Nephron progenitor cell (in vitro differentiated cells): Measurements from ENCODE around the gene HOXA9.

ENCODE experiments used
- DNase-seq: peaks from one replicate; pipeline ENCODE4 v3.0.0; 2021
- H3K27ac Mint-ChIP-seq: 2 replicates; pipeline ENCODE4 v1.8.0; 2021; ENCODE audit warnings: mild to moderate bottlenecking, moderate library complexity, mixed read lengths
- H3K27me3 Mint-ChIP-seq: 2 replicates; pipeline ENCODE4 v1.8.0; 2021; ENCODE audit warnings: mild to moderate bottlenecking, low read depth, mixed read lengths; ENCODE audit not compliant: poor library complexity
- H3K36me3 Mint-ChIP-seq: 2 replicates; pipeline ENCODE4 v1.8.0; 2021; ENCODE audit warnings: low read depth, mixed read lengths
- H3K4me1 Mint-ChIP-seq: 2 replicates; pipeline ENCODE4 v1.8.0; 2021; ENCODE audit warnings: mixed read lengths
- H3K4me3 Mint-ChIP-seq: 2 replicates; pipeline ENCODE4 v1.8.0; 2021; ENCODE audit warnings: mild to moderate bottlenecking, moderate library complexity, mixed read lengths
- H3K9me3 Mint-ChIP-seq: 2 replicates; pipeline ENCODE4 v1.8.0; 2021; ENCODE audit warnings: mild to moderate bottlenecking, moderate library complexity, mixed read lengths
- TF ChIP-seq, protein P1 (sequence below): fragments of 200-600 bp; sonication (generic); IDR thresholded peaks from 2 replicates; pipeline ENCODE4 v1.5.0; 2021; ENCODE audit warnings: antibody characterized with exemption

HOXA9 gene

GRCh38 chr7:27193335-27194001 lies 28.1 kb upstream of the HOXA9 start:
- DNase-seq, result peak; percentile 51
- H3K27ac Mint-ChIP-seq, result no peak overlapping the region
- peaks cover 100% of the 10 kb centered on the region for H3K27me3 Mint-ChIP-seq
- H3K4me1 Mint-ChIP-seq, result peaks cover 36% of the 10 kb centered on the region
- H3K9me3 Mint-ChIP-seq, result no peaks in the 10 kb centered on the region
- H3K4me3 Mint-ChIP-seq, result peak overlapping the region; percentile 48
- no peaks in the 10 kb centered on the region for H3K36me3 Mint-ChIP-seq
- TF ChIP-seq, protein P1, sequence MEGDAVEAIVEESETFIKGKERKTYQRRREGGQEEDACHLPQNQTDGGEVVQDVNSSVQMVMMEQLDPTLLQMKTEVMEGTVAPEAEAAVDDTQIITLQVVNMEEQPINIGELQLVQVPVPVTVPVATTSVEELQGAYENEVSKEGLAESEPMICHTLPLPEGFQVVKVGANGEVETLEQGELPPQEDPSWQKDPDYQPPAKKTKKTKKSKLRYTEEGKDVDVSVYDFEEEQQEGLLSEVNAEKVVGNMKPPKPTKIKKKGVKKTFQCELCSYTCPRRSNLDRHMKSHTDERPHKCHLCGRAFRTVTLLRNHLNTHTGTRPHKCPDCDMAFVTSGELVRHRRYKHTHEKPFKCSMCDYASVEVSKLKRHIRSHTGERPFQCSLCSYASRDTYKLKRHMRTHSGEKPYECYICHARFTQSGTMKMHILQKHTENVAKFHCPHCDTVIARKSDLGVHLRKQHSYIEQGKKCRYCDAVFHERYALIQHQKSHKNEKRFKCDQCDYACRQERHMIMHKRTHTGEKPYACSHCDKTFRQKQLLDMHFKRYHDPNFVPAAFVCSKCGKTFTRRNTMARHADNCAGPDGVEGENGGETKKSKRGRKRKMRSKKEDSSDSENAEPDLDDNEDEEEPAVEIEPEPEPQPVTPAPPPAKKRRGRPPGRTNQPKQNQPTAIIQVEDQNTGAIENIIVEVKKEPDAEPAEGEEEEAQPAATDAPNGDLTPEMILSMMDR, result no peak

DNA sequence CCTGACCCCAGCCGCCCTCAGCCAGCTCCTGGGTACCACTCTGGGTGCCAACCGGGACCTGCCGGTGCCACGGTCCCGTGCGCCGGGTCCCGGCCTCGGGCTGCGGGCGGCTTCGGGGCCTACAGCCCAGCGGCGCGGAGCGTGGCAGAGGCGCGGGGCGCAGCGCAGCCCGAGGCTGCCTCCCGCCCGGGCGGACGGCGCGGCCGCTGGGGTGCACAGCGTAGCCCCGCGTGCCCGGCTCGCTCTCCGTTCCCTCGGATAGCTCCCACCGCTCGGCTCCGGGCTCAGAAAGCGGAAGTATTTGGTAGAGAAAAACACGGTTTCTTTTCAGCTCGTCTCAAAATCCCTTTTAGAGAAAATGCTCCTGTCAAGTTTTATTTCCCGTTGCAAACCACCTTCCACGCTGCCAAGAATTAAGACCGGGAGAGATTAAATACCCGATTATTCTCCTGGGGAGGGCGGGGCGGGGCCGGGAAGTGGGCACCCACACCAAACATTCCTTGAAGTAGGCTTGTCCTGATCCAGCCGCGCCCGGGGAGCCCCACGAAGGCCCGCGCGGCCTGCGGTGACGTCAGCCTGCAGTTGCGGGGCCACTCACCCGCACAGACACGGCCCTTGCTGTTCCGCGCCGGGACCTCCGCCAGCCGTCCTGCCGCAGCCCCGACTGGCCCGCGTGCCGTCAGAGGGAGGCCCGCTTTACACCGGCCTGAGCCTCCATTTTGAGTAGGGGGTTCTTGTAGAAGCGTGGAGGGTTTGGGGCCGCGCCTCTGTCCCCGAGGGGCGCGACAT lies 27.4 kb upstream of the HOXA9 start:
- TF ChIP-seq, protein P1, result no peak
- Mint-ChIP-seq H3K9me3 (no peaks in the 10 kb centered on the region), H3K27ac (no peak overlapping the region), H3K36me3 (no peaks in the 10 kb centered on the region), H3K4me1 (peaks cover 43% of the 10 kb centered on the region), H3K27me3 (peaks cover 100% of the 10 kb centered on the region), H3K4me3 (peak overlapping the region; percentile 78)
- peak; percentile 46 for DNase-seq

DNA sequence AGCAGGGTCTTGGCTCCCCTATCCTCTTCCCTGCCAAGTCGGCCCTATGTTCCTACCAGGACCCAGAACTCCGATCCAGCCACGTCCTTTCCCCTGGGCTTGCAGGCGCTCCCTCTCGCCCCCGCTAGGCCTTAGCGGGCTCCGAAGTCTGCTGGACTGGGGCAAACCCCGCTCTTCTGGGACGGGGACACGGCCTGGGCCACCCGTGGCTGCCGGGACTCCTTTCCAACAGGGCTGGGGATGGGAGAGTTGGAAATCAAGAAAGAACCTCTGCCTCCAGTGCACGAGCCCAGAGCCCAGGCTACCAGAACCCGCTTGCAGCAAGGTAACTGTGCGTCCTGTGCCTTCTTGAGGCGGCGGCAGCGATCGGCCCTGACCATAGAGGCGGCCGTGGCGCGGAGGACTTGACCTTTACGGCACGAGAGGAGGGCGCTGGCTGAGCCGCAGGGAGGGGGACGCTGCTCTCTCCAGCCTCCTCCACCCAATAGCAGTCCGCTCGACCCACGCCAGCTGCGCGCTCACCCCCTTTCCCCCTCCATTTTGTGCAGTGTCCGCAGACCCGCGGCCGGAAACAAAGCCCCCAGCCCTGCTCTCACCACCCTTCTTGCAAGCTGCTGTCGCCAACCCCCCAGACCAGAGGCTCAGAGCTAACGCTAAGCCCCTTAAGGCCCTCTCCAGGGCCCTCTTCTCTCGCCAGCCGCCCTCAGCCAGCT lies 26.7 kb upstream of the HOXA9 start:
- Mint-ChIP-seq H3K27ac (no peak overlapping the region), H3K9me3 (no peaks in the 10 kb centered on the region), H3K4me1 (peaks cover 51% of the 10 kb centered on the region), H3K27me3 (peaks cover 100% of the 10 kb centered on the region), H3K36me3 (no peaks in the 10 kb centered on the region), H3K4me3 (peak overlapping the region; percentile 78)
- DNase-seq, result peak; percentile 64
- TF ChIP-seq, protein P1, result no peak

DNA sequence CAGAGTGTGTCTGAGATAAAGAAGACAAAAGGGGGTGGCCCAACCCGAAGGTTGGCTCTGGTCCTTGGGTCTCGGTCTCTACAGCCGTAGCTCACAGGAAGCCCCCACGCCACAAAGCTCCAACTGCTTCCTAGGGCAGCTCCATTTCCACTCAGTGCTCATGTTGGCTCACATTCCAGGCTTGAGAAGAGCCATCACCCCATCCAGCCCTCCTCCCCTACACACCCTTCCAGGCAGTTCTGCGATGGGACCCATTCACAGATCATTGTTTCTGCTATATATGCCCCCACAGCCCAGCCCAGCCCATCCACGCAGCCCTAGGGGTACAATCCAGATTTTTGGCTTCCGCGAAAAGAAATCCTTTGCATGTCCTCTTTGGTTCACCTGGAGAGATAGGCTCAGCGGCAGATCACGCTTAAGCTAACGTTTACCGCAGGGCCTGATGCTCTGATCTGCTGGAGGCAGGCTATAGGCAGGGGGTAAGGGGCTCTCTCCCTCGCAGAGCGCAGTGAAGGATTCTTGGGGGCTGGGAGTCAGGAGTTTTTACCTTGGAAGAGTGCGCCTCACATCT lies 25.9 kb upstream of the HOXA9 start:
- Mint-ChIP-seq H3K9me3 (no peaks in the 10 kb centered on the region), H3K27ac (no peak overlapping the region), H3K4me3 (peak overlapping the region; percentile 78), H3K27me3 (peaks cover 100% of the 10 kb centered on the region), H3K4me1 (peaks cover 57% of the 10 kb centered on the region), H3K36me3 (no peaks in the 10 kb centered on the region)
- DNase-seq, result no peak
- TF ChIP-seq, protein P1, result no peak

GRCh38 chr7:27189997-27190748 lies 24.8 kb upstream of the HOXA9 start:
- Mint-ChIP-seq H3K9me3 (no peaks in the 10 kb centered on the region), H3K27me3 (peaks cover 100% of the 10 kb centered on the region), H3K27ac (no peak overlapping the region), H3K4me3 (peak overlapping the region; percentile 82), H3K36me3 (no peaks in the 10 kb centered on the region), H3K4me1 (peaks cover 65% of the 10 kb centered on the region)
- peak; percentile 3 for DNase-seq
- TF ChIP-seq, protein P1, result no peak
